NCI-H1092 treated with DMSO at 0.1 percent for 48 hours (cell line): ENCODE data around the gene SLC24A3.

Experiments used
- DNase-seq: peaks from one replicate; lab custom pipeline; 2025; lab: John Stamatoyannopoulos, UW

Gene SLC24A3

DNA sequence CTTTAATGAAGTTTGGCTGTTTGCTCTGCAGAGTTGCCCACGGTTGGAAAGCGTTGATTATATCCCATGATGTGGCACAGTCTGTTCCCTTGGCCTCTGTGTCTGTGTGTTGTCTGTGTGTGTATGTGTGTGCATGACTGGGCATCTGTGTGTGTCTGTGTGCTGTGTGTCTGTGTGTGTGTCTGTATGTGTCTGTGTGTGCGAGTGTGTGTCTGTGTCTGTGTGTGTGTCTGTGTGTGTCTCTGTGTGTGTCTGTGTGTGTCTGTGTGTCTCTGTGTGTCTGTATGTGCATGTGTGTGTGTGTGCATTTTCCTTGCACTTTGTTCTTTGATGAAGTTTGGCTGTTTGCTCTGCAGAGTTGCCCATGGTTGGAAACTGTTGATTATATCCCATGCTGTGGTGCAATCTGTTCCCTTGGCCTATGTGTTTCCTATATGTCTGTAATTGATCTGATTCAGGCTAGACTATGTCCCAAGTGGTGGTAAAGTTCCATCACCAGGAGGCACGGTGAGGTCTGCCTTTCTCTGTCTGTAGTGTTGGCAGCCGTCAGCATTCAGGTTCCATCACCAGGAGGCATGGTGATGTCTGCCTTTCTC lies 467.6 kb downstream of the SLC24A3 start:
- no peak for DNase-seq

DNA sequence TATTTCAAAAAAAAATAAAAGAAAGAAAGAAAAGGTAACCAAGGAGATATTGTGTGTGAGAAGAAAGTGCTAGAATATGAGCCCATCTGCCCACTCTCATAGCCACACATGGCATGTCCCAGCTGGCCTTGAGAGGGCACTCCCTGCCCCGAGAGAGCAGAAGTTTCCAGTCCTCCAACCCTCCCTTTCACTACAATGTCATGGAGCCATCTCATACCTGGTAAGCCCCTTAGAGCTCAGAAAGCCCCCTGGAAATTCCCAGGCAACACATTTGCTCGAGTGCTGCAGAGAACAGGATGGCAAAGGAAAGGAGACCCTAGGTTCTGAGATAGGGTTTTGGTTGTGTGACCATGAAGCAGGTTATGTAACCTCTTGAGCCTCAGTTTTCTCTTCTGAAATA lies 469.8 kb downstream of the SLC24A3 start:
- no peak for DNase-seq

DNA sequence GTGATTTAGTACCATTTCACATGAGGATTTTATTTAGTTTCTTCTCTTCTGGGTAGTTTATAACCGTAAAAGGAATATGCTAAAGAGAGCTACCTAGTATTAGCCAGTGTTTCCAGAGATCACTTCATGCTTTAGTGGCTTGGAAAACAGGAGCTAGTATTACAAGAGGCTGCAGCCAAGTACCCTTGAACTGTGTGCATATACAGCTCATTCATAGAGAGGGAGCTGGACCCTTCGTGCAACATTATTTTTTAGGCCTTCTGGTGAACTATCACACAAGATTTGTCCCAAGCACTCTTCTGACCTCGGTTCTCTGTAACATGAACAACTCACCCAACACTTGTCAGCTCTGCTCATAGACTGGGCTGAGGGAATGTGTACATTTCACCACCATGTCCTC lies 470.7 kb downstream of the SLC24A3 start:
- DNase-seq: peak; percentile 44

DNA sequence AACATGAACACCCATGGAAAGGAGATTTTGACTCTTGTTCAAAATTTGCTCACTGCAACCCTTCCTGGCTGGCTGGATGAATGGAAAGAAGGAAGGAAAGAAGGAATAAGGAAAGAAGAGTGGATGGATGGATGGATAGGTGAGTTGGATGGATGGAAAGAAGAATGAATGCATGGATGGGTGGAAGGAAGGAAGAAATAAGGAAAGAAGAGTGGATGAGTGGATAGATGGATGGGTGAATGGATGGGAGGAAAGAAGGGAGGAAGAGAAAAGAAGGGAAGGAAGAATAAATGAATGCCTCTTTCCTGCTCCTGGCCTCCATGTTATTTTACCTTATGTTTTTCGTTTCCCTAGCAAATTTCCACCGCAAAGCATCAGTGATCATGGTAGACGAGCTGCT lies 471.4 kb downstream of the SLC24A3 start:
- DNase-seq: no peak

DNA sequence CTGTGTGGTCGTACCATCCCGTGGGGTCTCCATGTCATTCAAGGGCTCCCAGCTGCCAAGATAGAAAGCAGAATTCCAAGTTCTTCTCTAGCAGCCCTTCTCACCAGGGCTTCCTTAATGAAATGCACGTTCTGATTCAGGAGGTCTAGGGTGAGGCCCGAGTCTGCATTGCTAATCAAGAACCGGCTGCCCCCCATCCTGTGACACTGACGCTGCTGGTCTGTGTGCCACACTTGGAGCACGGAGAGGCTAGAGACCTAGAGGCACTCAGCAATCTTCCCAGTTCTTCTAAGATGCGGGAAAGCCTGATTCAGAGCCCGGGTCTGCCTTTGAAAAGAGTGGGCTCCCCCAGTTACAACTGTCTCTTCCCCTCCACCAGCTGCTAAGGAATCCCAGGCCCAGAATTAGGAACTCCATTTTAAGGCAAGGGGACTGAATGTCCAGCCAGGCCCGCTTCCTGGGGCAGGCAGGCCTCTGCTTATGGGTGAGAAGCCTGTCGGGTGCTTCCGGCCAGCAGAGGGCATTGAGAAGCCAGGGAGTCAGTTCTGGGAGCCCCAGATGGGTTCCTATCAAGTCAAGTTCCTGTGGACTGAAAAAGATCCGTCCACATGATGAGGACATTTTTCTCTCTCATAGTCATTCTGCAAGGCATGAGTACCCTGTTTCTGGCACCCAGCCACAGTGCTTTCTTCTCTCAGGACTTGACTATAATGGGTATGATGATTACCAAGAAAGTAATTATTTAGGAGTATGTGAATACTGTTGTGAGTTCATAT lies 475.8 kb downstream of the SLC24A3 start:
- peak; percentile 27 for DNase-seq

DNA sequence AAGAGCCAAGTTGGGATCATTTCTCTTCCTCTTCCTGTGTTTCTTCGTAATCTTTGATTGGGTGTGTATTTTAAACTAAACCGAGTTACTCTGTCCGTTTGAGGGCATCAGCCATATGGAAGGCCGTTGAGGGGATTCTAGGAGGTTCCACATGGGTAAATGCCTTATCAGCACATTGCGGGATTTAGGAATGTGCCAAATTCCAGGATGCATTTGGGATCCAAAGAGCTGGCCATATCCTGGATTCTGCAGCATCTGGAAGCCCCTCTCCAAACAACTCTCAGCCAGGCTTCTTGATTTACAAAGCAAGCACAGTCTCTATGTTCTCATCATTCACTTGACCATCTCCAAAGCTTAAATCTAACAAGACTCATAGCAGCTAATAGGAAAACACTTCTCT lies 478.0 kb downstream of the SLC24A3 start:
- DNase-seq: no peak

DNA sequence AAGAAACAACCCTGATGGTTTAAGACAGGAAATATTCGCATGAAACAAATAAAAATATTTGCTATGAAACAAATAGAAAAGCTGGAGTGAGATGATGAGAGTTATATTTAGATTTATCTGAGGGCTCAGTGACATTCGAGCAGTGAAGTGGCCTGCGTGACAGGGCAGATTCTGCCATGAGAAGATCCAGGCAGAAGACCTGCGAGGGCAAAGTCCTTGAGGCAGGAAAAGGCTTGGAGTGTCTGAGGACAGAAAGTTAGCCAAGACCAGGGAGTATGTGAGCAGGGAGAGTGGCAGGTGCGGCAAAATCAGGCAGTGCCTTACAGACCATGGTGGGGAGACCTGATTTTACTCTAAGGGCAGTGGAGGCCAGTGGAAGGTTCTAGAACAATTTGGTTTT lies 478.7 kb downstream of the SLC24A3 start:
- DNase-seq: no peak

DNA sequence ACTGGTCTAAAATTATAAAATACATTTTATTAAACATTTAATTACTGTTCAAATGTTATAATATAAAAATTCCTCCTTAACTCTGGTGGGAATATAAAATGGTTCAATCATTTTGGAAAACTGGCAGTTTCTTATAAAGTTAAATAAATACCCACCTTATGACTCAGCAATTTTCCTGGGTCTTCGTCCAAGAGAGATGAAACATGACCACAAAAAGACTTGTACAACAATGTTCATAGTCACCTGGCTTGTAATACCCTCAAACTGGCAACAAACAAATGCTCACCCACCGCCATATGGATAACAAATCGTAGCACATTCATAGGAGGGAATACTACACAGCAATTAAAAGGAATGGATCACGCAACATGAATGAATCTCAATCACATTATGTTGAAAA lies 479.7 kb downstream of the SLC24A3 start:
- DNase-seq: no peak

DNA sequence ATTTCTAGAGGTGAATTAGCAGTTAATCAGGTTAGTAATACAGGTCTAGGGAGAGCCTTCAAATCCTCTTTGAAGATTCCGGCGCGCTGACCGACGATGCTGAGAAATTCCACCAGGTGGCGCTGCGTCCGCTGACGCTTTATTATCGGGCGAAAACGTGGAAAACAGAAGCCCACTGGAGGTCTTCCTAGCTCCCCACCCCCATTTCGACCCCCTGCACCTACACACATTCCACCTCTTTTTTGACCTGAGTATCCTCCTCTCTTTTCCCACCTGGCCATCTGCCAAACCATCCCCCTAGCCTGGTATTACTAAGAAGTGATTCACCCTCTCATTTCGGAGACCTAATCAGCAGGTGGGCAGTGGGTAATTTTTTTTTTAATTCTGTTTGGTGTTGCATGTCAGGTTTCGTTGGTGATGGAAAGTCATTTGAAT lies 480.3 kb downstream of the SLC24A3 start:
- DNase-seq: peak; percentile 34

DNA sequence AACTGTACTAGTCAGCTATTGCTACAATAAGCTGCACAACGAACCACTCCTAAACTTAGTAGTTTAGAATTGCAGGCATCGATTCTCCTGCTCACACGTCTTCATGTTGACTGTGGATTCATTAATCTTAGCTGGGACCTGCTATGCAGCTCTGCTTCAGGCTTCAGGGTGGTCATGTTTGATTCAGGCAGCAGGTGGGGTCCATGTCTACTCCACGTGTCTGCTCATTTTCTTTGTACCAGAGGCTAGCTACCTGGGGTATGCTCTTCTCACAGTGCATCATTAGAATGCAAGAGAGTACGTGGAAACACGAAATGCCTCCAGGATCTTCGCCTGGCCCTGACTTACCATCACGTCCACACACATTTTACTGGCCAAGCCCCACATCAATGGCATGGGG lies 481.1 kb downstream of the SLC24A3 start:
- no peak for DNase-seq

DNA sequence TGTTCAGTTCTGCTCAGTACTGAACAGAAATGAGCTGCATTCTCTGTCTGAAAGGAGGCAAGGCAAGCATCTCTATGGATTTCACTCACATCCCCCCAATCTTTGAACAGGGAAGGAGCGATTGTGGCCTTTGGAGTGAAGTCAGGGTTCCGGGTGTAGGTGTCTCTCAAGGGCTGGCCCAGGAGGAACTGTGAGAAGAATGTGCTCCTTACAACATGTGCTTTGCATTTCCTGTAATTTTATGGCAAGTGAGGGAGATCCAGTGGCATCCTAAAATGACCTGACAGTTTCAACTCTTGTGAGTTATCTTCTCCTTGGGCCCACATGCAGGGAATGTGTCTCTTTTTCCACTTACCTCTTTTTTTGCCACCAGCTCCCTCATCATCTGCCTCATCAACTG lies 482.6 kb downstream of the SLC24A3 start:
- DNase-seq: no peak

DNA sequence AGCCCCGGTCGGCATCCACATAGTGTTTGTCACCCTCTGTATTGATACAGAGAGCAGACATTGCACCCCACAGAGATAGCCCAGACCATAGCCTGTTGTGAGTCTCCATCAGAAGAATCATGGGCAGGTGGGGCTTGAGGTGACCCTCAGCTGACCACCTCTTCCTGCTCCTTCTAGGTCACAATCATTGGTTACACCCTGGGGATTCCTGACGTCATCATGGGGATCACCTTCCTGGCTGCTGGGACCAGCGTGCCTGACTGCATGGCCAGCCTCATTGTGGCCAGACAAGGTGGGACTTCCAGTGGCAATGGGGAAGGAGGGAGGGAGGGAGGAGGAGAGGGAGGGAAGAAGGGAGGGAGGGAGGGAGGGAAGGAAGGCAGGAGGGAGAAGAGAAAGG lies 484.2 kb downstream of the SLC24A3 start:
- DNase-seq: no peak

DNA sequence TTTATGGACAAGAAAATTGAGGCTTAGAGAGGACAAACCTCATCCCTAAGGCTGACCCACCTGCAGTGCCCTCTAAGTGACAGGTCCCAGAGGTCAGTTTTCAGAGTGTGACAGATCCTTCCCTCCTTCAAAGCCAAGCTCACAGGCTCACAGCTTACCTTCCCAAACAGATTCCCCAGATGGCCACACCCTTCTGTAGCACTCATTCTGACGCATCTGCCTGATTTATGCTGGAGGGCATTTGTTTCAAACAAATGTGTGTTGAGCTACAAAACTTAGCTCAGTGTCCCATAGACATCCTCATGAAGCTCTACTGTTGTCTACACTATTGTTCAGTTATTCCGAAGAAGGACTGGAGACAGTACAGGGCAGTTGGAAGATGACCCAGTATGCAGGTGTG lies 485.0 kb downstream of the SLC24A3 start:
- DNase-seq: no peak

DNA sequence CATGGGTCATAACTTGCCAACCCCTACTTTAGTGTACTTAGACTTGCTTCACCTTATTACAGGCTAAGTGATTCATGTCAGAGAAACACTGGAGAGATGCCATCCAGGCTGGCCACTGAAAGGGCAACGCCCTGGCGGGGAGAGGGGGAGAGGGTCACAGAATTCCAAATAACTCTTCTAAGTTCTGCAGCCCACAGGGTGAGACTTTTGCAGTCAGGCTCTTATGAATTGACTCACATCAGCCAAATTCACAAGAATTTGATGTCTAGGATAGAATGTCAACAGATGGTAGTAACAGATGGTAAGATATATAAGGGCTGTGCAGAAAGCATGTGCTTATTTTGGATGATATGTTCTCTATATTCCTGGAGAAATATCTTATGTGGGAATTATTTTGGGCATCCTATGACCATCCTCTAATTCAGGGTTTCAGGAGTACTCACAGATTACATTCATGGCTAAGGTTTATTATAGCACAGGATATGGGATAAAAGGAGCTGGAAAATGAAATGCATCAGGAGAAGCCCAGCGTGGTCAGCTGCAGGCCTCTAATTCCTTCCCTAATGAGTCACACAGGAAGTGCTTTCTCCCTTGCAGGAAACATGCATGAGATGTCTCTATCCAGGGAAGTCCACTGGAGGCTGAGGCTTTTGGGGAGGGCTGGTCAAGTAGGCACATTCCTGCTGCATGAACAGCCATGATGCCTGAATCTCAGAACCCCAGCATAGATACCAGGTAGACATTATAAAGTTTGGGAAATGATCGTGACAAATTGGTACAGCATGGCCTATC lies 486.9 kb downstream of the SLC24A3 start:
- DNase-seq: no peak

DNA sequence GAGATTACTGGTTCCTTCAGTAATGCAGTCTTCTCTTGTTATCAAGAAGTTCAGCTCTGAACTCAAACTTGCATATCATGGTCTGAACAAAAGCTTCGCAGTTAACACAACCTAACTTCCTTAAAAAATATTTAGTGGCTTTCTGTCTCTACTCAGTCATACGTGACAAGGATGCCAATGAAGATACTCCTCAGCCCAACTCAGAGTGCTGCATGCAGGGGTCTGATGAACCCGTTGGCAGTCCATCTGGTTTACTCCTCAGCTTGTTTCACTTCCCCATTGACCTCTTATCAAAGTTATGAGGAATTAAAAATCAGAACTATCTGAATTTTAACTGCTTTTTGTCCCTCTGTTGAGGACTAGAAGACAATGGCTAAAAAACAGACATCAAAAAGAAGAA lies 489.0 kb downstream of the SLC24A3 start:
- DNase-seq: no peak

DNA sequence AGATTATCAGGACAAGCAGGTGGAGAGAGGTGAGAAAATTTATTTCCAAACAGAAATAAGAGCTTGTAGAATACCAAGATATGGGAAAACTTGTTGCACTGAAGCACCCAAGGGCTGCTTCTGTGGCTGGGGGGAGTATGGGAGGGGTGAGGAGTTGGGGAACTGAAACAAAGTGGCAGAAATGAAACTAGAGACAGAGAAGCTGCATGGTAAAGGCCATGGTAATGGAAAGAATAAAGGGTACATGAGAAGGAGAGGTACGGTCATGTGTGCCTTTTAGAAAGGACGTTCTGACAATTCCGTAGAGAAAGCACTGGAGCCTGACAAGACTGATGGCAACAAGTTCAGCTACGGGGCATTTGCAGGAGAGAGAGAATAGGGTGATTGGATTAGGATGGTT lies 494.0 kb downstream of the SLC24A3 start:
- DNase-seq: no peak

DNA sequence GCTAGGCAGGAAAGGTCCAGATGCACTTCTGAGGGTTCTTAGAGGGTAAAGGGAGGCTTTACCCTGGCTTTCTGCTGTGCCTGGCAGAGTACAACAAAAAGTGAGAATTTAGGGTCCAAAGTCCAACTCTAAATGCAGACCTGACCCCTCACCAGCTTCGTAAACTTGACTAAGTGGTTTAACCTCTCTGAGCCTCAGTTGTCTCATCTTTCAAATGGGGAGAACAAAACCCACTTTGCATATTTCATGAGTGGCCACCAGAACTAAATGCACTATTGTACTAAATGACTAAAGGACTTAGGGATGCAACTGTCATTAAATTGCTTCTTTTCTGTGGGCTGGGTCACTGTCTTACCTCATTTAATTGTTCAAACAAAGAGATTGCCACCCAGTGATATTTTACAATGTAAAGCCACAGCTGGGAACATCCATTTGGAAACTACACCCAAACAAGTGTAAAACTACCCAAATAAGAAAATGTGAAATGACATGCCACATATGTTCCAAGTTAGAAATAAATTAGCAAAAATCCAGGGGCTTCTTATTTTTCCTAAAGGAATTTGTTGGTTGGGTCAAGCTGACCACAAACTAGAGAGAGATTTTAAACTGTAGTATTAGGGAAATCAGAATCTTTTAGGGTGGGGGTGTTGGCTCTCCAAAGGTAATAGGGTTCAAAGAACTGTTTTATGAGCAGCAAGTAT lies 497.3 kb downstream of the SLC24A3 start:
- no peak for DNase-seq

DNA sequence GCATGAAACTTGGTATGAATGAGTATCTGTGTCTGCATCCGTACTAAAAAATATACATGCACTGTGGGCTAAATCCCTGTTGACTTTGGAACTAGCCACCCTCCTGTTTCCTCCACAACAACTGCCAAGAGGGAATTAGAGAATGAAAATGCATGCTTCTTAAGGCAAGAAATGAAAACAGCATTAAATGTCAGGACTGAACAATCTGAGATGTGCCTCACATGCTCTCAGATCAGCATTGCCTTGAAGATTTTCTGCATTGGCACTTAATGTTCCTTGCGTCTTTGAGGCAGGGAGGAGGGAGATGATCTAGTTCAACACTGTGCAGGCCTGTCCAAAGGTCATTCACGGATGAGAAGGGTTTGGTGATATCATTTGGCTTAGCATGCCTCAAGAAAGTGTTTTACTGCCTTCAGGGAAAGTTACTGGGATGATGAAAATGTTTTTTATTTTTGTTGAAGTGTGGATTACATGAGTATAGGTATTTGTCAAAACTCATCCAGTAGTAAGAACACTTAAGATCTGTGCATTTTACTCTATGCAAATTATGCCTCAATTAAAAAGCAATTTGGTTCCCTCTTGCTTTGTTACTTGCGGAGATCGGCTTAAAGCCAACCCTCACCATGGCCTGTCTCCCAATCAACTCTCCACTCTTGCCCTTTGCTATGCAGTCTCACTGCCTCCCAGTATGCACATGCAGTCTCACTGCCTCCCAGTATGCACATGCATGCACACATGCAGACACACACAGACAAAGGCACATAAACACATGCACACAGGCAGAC lies 498.1 kb downstream of the SLC24A3 start:
- no peak for DNase-seq

DNA sequence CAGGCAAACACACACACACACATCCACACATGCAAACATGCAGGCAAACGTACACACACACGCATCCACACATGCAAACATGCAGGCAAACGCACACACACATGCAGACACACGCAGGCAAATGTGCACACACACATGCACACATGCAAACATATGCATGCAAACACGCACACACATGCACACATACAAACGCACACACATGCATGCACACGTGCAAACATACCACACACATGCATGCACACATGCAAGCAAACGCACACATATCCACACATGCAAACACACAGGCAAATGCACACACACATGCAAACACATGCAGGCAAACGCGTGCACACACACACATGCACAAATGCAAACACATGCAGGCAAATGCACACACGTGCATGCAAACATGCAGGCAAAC lies 498.7 kb downstream of the SLC24A3 start:
- no peak for DNase-seq

DNA sequence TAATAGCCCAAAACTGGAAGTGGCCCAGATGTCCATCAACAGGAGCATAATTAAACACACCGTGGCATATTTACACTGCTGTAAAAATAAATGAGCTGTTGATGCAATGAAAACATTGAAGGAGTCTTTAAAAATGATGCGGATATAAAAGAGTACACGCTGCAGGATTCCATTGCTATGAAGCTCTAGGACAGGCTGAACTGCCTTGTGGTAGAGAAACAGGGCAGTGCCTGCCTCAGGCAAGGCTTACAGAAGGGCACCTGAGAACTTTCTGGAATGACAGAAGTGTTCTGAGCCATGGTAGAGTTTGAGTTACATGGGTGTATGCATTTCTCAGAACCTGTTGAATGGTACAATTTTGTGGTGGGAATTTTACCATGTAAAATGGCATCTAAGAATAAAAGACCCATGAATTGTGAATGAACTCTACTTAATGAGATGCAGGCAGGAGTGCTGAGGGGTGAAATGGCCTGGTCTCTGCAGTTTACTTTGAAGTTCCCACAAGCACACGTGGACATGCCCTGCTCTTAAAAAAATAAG lies 500.3 kb downstream of the SLC24A3 start:
- no peak for DNase-seq

DNA sequence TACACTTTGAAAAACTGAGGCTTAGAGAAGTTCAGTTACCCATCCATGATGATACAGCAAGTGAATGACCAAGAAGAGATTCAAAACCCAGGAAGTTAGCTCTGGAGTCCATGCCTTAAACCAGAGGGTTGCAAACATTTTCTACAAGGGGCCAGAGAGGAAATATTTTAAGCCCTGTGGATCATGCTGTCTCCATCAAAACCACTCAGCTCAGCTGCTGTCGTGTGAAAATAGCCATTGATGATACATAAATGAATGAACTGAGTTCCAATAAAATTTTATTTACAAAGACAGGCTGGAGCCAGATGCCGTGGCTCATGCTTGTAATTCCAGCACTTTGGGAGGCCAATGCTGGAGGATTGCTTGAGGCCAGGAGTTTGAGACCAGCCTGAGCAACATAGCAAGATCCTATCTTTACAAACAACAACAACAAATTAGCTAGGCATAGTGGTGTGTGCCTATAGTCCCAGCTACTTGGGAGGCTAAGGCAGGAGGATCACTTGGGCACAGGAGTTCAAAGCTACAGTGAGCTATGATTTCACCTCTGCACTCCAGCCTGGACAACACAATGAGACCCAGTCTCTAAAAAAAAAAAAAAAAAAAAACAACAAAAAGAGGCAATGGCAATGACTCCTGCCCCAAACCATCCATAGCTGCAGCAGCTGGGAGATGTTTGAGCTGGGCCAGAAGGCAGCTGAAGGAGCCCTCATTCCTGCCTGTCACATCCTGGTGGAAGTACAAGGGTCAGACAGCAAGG lies 501.6 kb downstream of the SLC24A3 start:
- DNase-seq: no peak
